Naive thymus-derived CD4-positive, alpha-beta T cell (primary cell): Measurements from ENCODE around the gene LRP3. TPM values are rescaled to one million over a fixed set of nuclear protein-coding genes. Genes with fewer than 3 reads are reported as not detected.
A peak's percentile ranks its signal among the peaks of the same experiment; 100 is the strongest.
"Not testable (repeated sequence)": the region's sequence is repeated elsewhere in the genome, so short reads cannot be mapped to it uniquely, and the experiment has no call there.

Experiments used
- ATAC-seq: fragments of 150-1000 bp; cut with Tn5 transposase; 2 replicates; pipeline ENCODE4 v1.10.0; 2021; ENCODE audit warnings: mild to moderate bottlenecking, moderate library complexity
- CTCF ChIA-PET: fragments of 350-600 bp; sonication (Branson Sonifier 250); formaldehyde crosslinking; loops from one replicate; lab custom pipeline; 2021; ENCODE audit warnings: antibody characterized with exemption; lab: Charles Lee
- POLR2A ChIA-PET: fragments of 350-600 bp; sonication (Branson Sonifier 250); formaldehyde crosslinking; loops from one replicate; lab custom pipeline; 2021; ENCODE audit warnings: antibody characterized with exemption, inconsistent platforms; lab: Charles Lee
- DNase-seq, 9 donors: peaks; one replicate each; pipeline versions ENCODE4 v3.0.0 to v3.0.0-alpha.2; 2020 to 2022; ENCODE audit warnings: mixed read lengths in 1 of 9
- H3K27ac ChIP-seq: one replicate; pipeline ENCODE4 v1.7.0; 2013; ENCODE audit warnings: mild to moderate bottlenecking, low read depth, low read length, moderate library complexity
- H3K27me3 ChIP-seq, 2 donors: one replicate each; pipeline ENCODE4 v1.7.0; 2013; ENCODE audit warnings: low read length in 2 of 2, mild to moderate bottlenecking in 2 of 2, moderate library complexity in 2 of 2; ENCODE audit not compliant: control insufficient read depth in 2 of 2, insufficient read depth in 2 of 2
- H3K36me3 ChIP-seq, 3 experiments: 1 replicate in 2 of 3; 2 replicates in 1 of 3; pipeline ENCODE4 v1.7.0; 2013; ENCODE audit warnings: low read length in 3 of 3, mild to moderate bottlenecking in 3 of 3, moderate library complexity in 1 of 3; ENCODE audit not compliant: insufficient read depth in 3 of 3, control insufficient read depth in 2 of 3
- H3K4me1 ChIP-seq, 2 donors: one replicate each; pipeline ENCODE4 v1.7.0; 2013; ENCODE audit warnings: low read length in 2 of 2, mild to moderate bottlenecking in 2 of 2, moderate library complexity in 1 of 2; ENCODE audit not compliant: control insufficient read depth in 2 of 2, insufficient read depth in 2 of 2
- H3K4me3 ChIP-seq: 2 replicates; pipeline ENCODE4 v1.7.0; 2013; ENCODE audit warnings: mild to moderate bottlenecking, low read length
- H3K9me3 ChIP-seq, 3 experiments: 1 replicate in 2 of 3; 2 replicates in 1 of 3; pipeline ENCODE4 v1.7.0; 2013; ENCODE audit warnings: low read length in 3 of 3; ENCODE audit not compliant: control insufficient read depth in 2 of 3
- H3K27ac Mint-ChIP-seq, 9 donors: one replicate each; pipeline ENCODE4 v1.8.0; 2020 to 2022; ENCODE audit warnings: mixed read lengths in 9 of 9, mild to moderate bottlenecking in 8 of 9, moderate library complexity in 5 of 9, inconsistent platforms in 2 of 9
- H3K27me3 Mint-ChIP-seq, 5 donors: one replicate each; pipeline ENCODE4 v1.8.0; 2021 to 2022; ENCODE audit warnings: mixed read lengths in 5 of 5, mild to moderate bottlenecking in 1 of 5
- H3K36me3 Mint-ChIP-seq, 5 donors: one replicate each; pipeline ENCODE4 v1.8.0; 2020 to 2022; ENCODE audit warnings: mixed read lengths in 5 of 5, mild to moderate bottlenecking in 3 of 5, inconsistent platforms in 1 of 5
- H3K4me1 Mint-ChIP-seq, 7 donors: one replicate each; pipeline ENCODE4 v1.8.0; 2020 to 2022; ENCODE audit warnings: mixed read lengths in 7 of 7, mild to moderate bottlenecking in 3 of 7, inconsistent platforms in 1 of 7
- H3K4me3 Mint-ChIP-seq, 10 donors: one replicate each; pipeline ENCODE4 v1.8.0; 2020 to 2022; ENCODE audit warnings: mild to moderate bottlenecking in 10 of 10, mixed read lengths in 10 of 10, moderate library complexity in 6 of 10, inconsistent platforms in 2 of 10
- H3K9me3 Mint-ChIP-seq, 11 donors: one replicate each; pipeline ENCODE4 v1.8.0; 2020 to 2022; ENCODE audit warnings: mixed read lengths in 11 of 11, mild to moderate bottlenecking in 4 of 11, inconsistent platforms in 1 of 11, moderate library complexity in 1 of 11
- intact Hi-C, 2 donors: fragments of 100-400 bp; cut with micrococcal nuclease; formaldehyde crosslinking; loops; one replicate each; pipeline ENCODE4 v1.15.1; 2023
- polyA plus RNA-seq, 2 donors: library from polyadenylated mRNA; unstranded; fragments of 300-500 nt; fragmentation: Illumina TruSeq; gene quantifications; one replicate each; pipeline ENCODE4 v1.2.3, GENCODE V29; 2021
- total RNA-seq, 6 experiments: library from RNA in 5 of 6; stranded (reverse) in 5 of 6; gene quantifications; 1 replicate in 5 of 6; 2 replicates in 1 of 6; pipeline ENCODE4 v1.2.3 and lab custom pipeline; 2021 to 2026

Gene LRP3
- total and polyA plus RNA-seq, 7 experiments from 2014 or later, result 0.34 to 2.6 (median 0.40) TPM; not detected in 3

- H3K27ac Mint-ChIP-seq, result peak overlapping the region in 8 of 9 donors; percentile 43 to 95 (median 88)
- no peak overlapping the region for H3K27ac ChIP-seq
- CTCF ChIA-PET, result interaction anchor here (0.6 to 3.5 kb wide), 6 partner anchors 15 to 213 kb away, joined by 3 to 15 read pairs (median 6); no protein-coding TSS in a partner anchor
Observed at GRCh38 chr19:33161201-33161600, 32.9 kb upstream of the LRP3 start.

DNA sequence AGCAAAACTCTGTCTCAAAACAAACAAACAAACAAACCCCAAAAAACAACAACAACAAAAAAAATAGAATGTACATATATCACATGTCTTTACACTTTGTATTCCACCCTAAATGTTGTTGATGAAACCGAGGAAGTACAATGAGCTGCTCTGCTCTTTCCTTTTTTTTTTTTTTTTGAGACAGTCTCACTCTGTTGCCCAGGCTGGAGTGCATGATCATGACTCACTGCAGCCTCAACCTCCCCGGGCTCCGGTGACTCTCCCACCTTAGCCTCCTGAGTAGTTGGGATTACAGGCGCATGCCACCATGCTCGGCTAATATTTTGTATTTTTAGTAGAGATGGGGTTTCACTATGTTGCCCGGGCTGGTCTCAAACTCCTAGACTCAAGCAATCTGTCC lies 30.6 kb upstream of the LRP3 start:
- no peak overlapping the region for H3K4me3 ChIP-seq
- Mint-ChIP-seq H3K4me3 (no peak overlapping the region), H3K27me3 (peaks cover 0 to 3% (median 0%) of the 10 kb centered on the region in 5 donors), H3K36me3 (peaks cover 0 to 13% (median 4%) of the 10 kb centered on the region in 5 donors), H3K27ac (no peak overlapping the region), H3K9me3 (peaks cover 0 to 12% (median 4%) of the 10 kb centered on the region in 11 donors), H3K4me1 (peaks cover 25 to 39% (median 32%) of the 10 kb centered on the region in 7 donors)
- H3K36me3 ChIP-seq, result no peaks in the 10 kb centered on the region
- no peaks in the 10 kb centered on the region for H3K9me3 ChIP-seq
- H3K4me1 ChIP-seq, result peaks cover 17 to 20% of the 10 kb centered on the region in 2 donors
- ChIA-PET CTCF (no interaction called here), POLR2A (interaction anchor here (5.4 kb wide), 1 partner anchor 14 kb away, joined by 75 read pairs; no protein-coding TSS in a partner anchor)
- ATAC-seq (no peak), DNase-seq (no peak)
- intact Hi-C loops, result no loop called here
- no peaks in the 10 kb centered on the region for H3K27me3 ChIP-seq
- H3K27ac ChIP-seq, result no peak overlapping the region

More at GRCh38 chr19:33161201-33161600, 32.9 kb upstream of the LRP3 start:
- peaks cover 31 to 44% (median 40%) of the 10 kb centered on the region in 7 donors for H3K4me1 Mint-ChIP-seq
- H3K9me3 ChIP-seq, result no peaks in the 10 kb centered on the region
- H3K9me3 Mint-ChIP-seq, result peaks cover 0 to 2% (median 0%) of the 10 kb centered on the region in 11 donors
- intact Hi-C loops, result no loop called here
- no peaks in the 10 kb centered on the region for H3K27me3 ChIP-seq
- no peaks in the 10 kb centered on the region for H3K27me3 Mint-ChIP-seq
- peaks cover 0 to 5% (median 4%) of the 10 kb centered on the region in 5 donors for H3K36me3 Mint-ChIP-seq
- DNase-seq, result no peak
- peaks cover 26% of the 10 kb centered on the region in 2 donors for H3K4me1 ChIP-seq
- no peaks in the 10 kb centered on the region for H3K36me3 ChIP-seq
- no peak overlapping the region for H3K4me3 ChIP-seq
- POLR2A ChIA-PET, result interaction anchor here (0.8 to 5.4 kb wide), 5 partner anchors 9 to 1198 kb away, joined by 3 to 75 read pairs (median 4); partner anchors contain the start of gene CEBPG
- H3K4me3 Mint-ChIP-seq, result peak overlapping the region in 7 of 10 donors; percentile 13 to 74 (median 63)
- no peak for ATAC-seq

GRCh38 chr19:33166037-33166436 lies 28.1 kb upstream of the LRP3 start:
- DNase-seq, H3K27me3 Mint-ChIP-seq, H3K36me3 ChIP-seq, H3K27me3 ChIP-seq, H3K4me1 ChIP-seq, H3K4me3 ChIP-seq, H3K27ac Mint-ChIP-seq, ATAC-seq, H3K27ac ChIP-seq, H3K9me3 ChIP-seq, intact Hi-C loops, H3K4me3 Mint-ChIP-seq, CTCF ChIA-PET: not testable (repeated sequence)
- Mint-ChIP-seq H3K36me3 (peaks cover 0 to 22% (median 8%) of the 10 kb centered on the region in 5 donors), H3K9me3 (peaks cover 0 to 18% (median 8%) of the 10 kb centered on the region in 11 donors), H3K4me1 (peaks cover 10 to 27% (median 18%) of the 10 kb centered on the region in 7 donors)
- POLR2A ChIA-PET, result interaction anchor here (3.0 kb wide), 1 partner anchor 10 kb away, joined by 23 read pairs; no protein-coding TSS in a partner anchor

- Histone ChIP-seq H3K4me1 (no peaks in the 10 kb centered on the region), H3K27me3 (no peaks in the 10 kb centered on the region), H3K36me3 (peaks cover 0 to 5% (median 0%) of the 10 kb centered on the region in 3 experiments), H3K4me3 (no peak overlapping the region), H3K27ac (no peak overlapping the region), H3K9me3 (no peaks in the 10 kb centered on the region)
- Mint-ChIP-seq H3K27me3 (peaks cover 0 to 5% (median 0%) of the 10 kb centered on the region in 5 donors), H3K27ac (no peak overlapping the region), H3K36me3 (peaks cover 4 to 24% (median 12%) of the 10 kb centered on the region in 5 donors), H3K4me3 (no peak overlapping the region), H3K4me1 (peaks cover 7 to 27% (median 15%) of the 10 kb centered on the region in 7 donors), H3K9me3 (peaks cover 0 to 18% (median 8%) of the 10 kb centered on the region in 11 donors)
- ChIA-PET POLR2A (interaction anchor here (3.0 kb wide), 1 partner anchor 9 kb away, joined by 23 read pairs; no protein-coding TSS in a partner anchor), CTCF (no interaction called here)
- intact Hi-C loops, result no loop called here
- ATAC-seq (no peak), DNase-seq (no peak)
Observed at GRCh38 chr19:33167438-33167837, 26.7 kb upstream of the LRP3 start.

DNA sequence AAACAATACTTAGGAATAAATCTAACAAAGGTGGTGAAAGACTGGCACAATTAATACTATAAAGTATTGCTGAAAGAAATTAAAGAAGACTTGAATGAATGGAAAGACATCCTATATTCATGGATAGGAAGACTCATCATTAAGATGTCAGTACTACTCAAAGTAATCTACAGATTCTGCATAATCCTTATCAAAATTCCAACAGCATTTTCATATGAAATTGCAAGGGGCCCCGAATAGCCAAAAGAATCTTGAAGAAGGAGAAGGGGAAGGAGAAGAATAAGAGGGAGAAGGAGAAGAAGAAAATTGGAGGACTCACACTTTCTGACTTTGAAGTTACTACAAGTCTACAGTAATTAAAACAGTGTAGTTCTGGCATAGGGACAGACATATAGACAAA lies 25.6 kb upstream of the LRP3 start:
- Mint-ChIP-seq H3K4me1 (peaks cover 9 to 33% (median 24%) of the 10 kb centered on the region in 7 donors), H3K4me3 (no peak overlapping the region), H3K27ac (no peak overlapping the region), H3K9me3 (peaks cover 0 to 18% (median 8%) of the 10 kb centered on the region in 11 donors), H3K36me3 (peaks cover 5 to 27% (median 14%) of the 10 kb centered on the region in 5 donors), H3K27me3 (peaks cover 0 to 5% (median 0%) of the 10 kb centered on the region in 5 donors)
- H3K27ac ChIP-seq, result no peak overlapping the region
- no peaks in the 10 kb centered on the region for H3K27me3 ChIP-seq
- intact Hi-C loops, result no loop called here
- peaks cover 0 to 5% (median 0%) of the 10 kb centered on the region in 3 experiments for H3K36me3 ChIP-seq
- no peaks in the 10 kb centered on the region for H3K9me3 ChIP-seq
- no peak overlapping the region for H3K4me3 ChIP-seq
- no peaks in the 10 kb centered on the region for H3K4me1 ChIP-seq
- no peak for DNase-seq
- POLR2A ChIA-PET, result interaction anchor here (3.0 kb wide), 1 partner anchor 8 kb away, joined by 23 read pairs; no protein-coding TSS in a partner anchor
- CTCF ChIA-PET, result interaction anchor here (0.7 kb wide), 1 partner anchor 9 kb away, joined by 3 read pairs; no protein-coding TSS in a partner anchor
- no peak for ATAC-seq

DNA sequence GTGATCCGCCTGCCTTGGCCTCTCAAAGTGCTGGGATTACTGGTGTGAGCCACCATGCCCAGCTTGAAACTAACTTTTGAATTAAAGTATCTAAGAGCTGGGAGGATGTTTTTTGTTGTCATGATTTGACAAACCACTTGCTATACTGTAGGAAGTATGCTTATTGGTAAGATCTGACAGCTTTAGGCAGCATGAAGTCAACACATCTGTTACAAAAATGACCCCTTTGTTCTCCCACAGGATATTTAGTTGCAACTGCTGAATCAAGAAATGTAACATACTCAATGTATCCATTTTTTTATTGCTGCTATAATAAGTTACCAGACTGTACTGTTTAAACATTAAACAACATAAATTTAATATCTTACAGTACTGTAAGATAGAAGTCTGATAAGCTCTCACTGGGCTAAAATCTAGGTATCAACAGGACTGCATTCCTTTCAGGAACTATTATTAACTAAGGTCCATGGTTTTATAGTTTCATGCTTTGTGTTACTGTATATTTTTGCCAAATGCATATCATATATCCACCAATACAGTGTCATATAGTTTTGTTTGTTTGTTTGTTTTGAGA lies 22.8 kb upstream of the LRP3 start:
- no peak overlapping the region for H3K27ac ChIP-seq

More for the DNA sequence above, 22.8 kb upstream of the LRP3 start:
- Histone ChIP-seq H3K27me3 (no peaks in the 10 kb centered on the region), H3K9me3 (no peaks in the 10 kb centered on the region), H3K4me1 (peaks cover 8 to 10% of the 10 kb centered on the region in 2 donors), H3K36me3 (peaks cover 0 to 5% (median 0%) of the 10 kb centered on the region in 3 experiments), H3K4me3 (no peak overlapping the region)
- intact Hi-C loops, result no loop called here
- CTCF ChIA-PET, result no interaction called here
- peaks cover 0 to 5% (median 0%) of the 10 kb centered on the region in 5 donors for H3K27me3 Mint-ChIP-seq
- POLR2A ChIA-PET, result interaction anchor here (1.2 kb wide), 2 partner anchors 10 to 14 kb away, joined by 4 read pairs; no protein-coding TSS in a partner anchor
- H3K9me3 Mint-ChIP-seq, result peaks cover 0 to 18% (median 8%) of the 10 kb centered on the region in 11 donors
- H3K36me3 Mint-ChIP-seq, result peaks cover 5 to 29% (median 14%) of the 10 kb centered on the region in 5 donors
- no peak overlapping the region for H3K27ac Mint-ChIP-seq
- peaks cover 19 to 52% (median 38%) of the 10 kb centered on the region in 7 donors for H3K4me1 Mint-ChIP-seq
- ATAC-seq (no peak), DNase-seq (no peak)
- no peak overlapping the region for H3K4me3 Mint-ChIP-seq
